SK-N-MC (cell line): ENCODE results near the gene NMNAT2.

ENCODE experiments used
- DNase-seq: peaks from one replicate; pipeline ENCODE4 v3.0.0-alpha.2; 2011; ENCODE audit warnings: low read depth, low spot score
- H3K27ac ChIP-seq: fragments of 200-600 bp; sonication (generic); 2 replicates; pipeline ENCODE4 v1.5.1; 2016; ENCODE audit warnings: mixed run types
- H3K36me3 ChIP-seq: fragments of 200-600 bp; sonication (generic); 2 replicates; pipeline ENCODE4 v1.6.1; 2017; ENCODE audit warnings: antibody characterized with exemption, low read length, mixed read lengths; ENCODE audit not compliant: insufficient read depth
- H3K4me3 ChIP-seq: fragments of 200-600 bp; sonication (generic); 2 replicates; pipeline ENCODE4 v1.5.1; 2016
- H3K9ac ChIP-seq: fragments of 200-600 bp; sonication (generic); 2 replicates; pipeline ENCODE4 v1.8.0; 2017; ENCODE audit warnings: mixed run types, mixed read lengths; ENCODE audit not compliant: insufficient read length
- H3K9me3 ChIP-seq: fragments of 200-600 bp; sonication (generic); 2 replicates; pipeline ENCODE4 v1.6.1; 2017; ENCODE audit warnings: low read depth, mild to moderate bottlenecking, antibody characterized with exemption, low read length, moderate library complexity, mixed read lengths
- EZH2 ChIP-seq: fragments of 200-600 bp; sonication (generic); IDR thresholded peaks from one replicate; pipeline ENCODE4 v1.6.1; 2017; ENCODE audit warnings: antibody characterized with exemption
- FOXP2 ChIP-seq: optimal IDR thresholded peaks from 2 replicates; pipeline ENCODE3; 2011; ENCODE audit warnings: mild to moderate bottlenecking, moderate library complexity; ENCODE audit not compliant: insufficient read depth; ENCODE audit errors: extremely low read length, control extremely low read depth
- POLR2AphosphoS5 ChIP-seq: IDR thresholded peaks from 2 replicates; pipeline ENCODE4 v1.6.1; 2012; ENCODE audit warnings: mild to moderate bottlenecking, low read depth, low read length, borderline replicate concordance

Gene NMNAT2

GRCh38 chr1:183214021-183214970, 203.9 kb downstream of the NMNAT2 start:
- no peak overlapping the region for H3K9ac ChIP-seq
- H3K4me3 ChIP-seq: no peak overlapping the region
- H3K9me3 ChIP-seq: no peaks in the 10 kb centered on the region
- TF ChIP-seq POLR2AphosphoS5: no peak
- TF ChIP-seq EZH2: no peak
- no peak for TF ChIP-seq FOXP2
- no peak for DNase-seq
- H3K27ac ChIP-seq: no peak overlapping the region
- H3K36me3 ChIP-seq: no peaks in the 10 kb centered on the region

- TF ChIP-seq EZH2 (no peak), FOXP2 (no peak), POLR2AphosphoS5 (no peak)
- Histone ChIP-seq H3K9me3 (no peaks in the 10 kb centered on the region), H3K4me3 (no peak overlapping the region), H3K36me3 (no peaks in the 10 kb centered on the region), H3K27ac (no peak overlapping the region), H3K9ac (no peak overlapping the region)
- no peak for DNase-seq
These were observed 205.3 kb downstream of the NMNAT2 start for GRCh38 chr1:183212870-183213269.

GRCh38 chr1:183210681-183211080, 207.5 kb downstream of the NMNAT2 start:
- H3K27ac ChIP-seq: no peak overlapping the region
- H3K4me3 ChIP-seq: no peak overlapping the region
- TF ChIP-seq EZH2: no peak
- TF ChIP-seq FOXP2: no peak
- TF ChIP-seq POLR2AphosphoS5: no peak
- H3K9ac ChIP-seq: no peak overlapping the region
- H3K36me3 ChIP-seq: no peaks in the 10 kb centered on the region
- no peaks in the 10 kb centered on the region for H3K9me3 ChIP-seq
- no peak for DNase-seq

- no peaks in the 10 kb centered on the region for H3K36me3 ChIP-seq
- no peak for TF ChIP-seq POLR2AphosphoS5
- TF ChIP-seq FOXP2: no peak
- TF ChIP-seq EZH2: no peak
These were observed 208.5 kb downstream of the NMNAT2 start for GRCh38 chr1:183209533-183210158.

GRCh38 chr1:183206538-183207122, 211.6 kb downstream of the NMNAT2 start:
- no peak overlapping the region for H3K9ac ChIP-seq
- H3K36me3 ChIP-seq: no peaks in the 10 kb centered on the region
- no peak overlapping the region for H3K27ac ChIP-seq
- TF ChIP-seq EZH2: no peak
- no peak for TF ChIP-seq POLR2AphosphoS5
- no peak for TF ChIP-seq FOXP2
- no peaks in the 10 kb centered on the region for H3K9me3 ChIP-seq
- H3K4me3 ChIP-seq: no peak overlapping the region
- DNase-seq: no peak

More at GRCh38 chr1:183209533-183210158, 208.5 kb downstream of the NMNAT2 start:
- Histone ChIP-seq H3K9me3 (no peaks in the 10 kb centered on the region), H3K27ac (no peak overlapping the region), H3K4me3 (no peak overlapping the region), H3K9ac (no peak overlapping the region)
- no peak for DNase-seq

GRCh38 chr1:183205196-183205781, 212.9 kb downstream of the NMNAT2 start:
- no peaks in the 10 kb centered on the region for H3K36me3 ChIP-seq
- no peak for DNase-seq
- no peaks in the 10 kb centered on the region for H3K9me3 ChIP-seq
- no peak for TF ChIP-seq EZH2
- TF ChIP-seq POLR2AphosphoS5: no peak
- no peak for TF ChIP-seq FOXP2
- H3K27ac ChIP-seq: no peak overlapping the region
- no peak overlapping the region for H3K9ac ChIP-seq
- H3K4me3 ChIP-seq: no peak overlapping the region

GRCh38 chr1:183203094-183203493, 215.1 kb downstream of the NMNAT2 start:
- H3K9me3 ChIP-seq: no peaks in the 10 kb centered on the region

GRCh38 chr1:183200451-183200850, 217.7 kb downstream of the NMNAT2 start:
- Histone ChIP-seq H3K36me3 (no peaks in the 10 kb centered on the region), H3K9ac (no peak overlapping the region), H3K9me3 (no peaks in the 10 kb centered on the region), H3K27ac (no peak overlapping the region), H3K4me3 (no peak overlapping the region)
- no peak for TF ChIP-seq FOXP2
- no peak for TF ChIP-seq EZH2
- TF ChIP-seq POLR2AphosphoS5: no peak
- no peak for DNase-seq

More at GRCh38 chr1:183203094-183203493, 215.1 kb downstream of the NMNAT2 start:
- no peak for DNase-seq
- no peak for TF ChIP-seq POLR2AphosphoS5
- no peak for TF ChIP-seq FOXP2
- TF ChIP-seq EZH2: no peak
- Histone ChIP-seq H3K36me3 (no peaks in the 10 kb centered on the region), H3K27ac (no peak overlapping the region), H3K9ac (no peak overlapping the region), H3K4me3 (no peak overlapping the region)
